HEK293 (cell line): ENCODE results near the gene NPHP1.

Experiments
- CTCF ChIP-seq: fragments of 450-650 bp; formaldehyde crosslinking; IDR thresholded peaks from 2 replicates; pipeline ENCODE4 v1.5.1; 2016; ENCODE audit warnings: missing biosample characterization, missing genetic modification characterization
- GLI4 ChIP-seq: fragments of 450-650 bp; formaldehyde crosslinking; IDR thresholded peaks from 2 replicates; pipeline ENCODE4 v1.5.1; 2016; ENCODE audit warnings: missing biosample characterization, missing genetic modification characterization
- PRDM1 ChIP-seq: fragments of 450-650 bp; formaldehyde crosslinking; IDR thresholded peaks from 2 replicates; pipeline ENCODE4; 2016; ENCODE audit warnings: missing biosample characterization, missing genetic modification characterization
- SP3 ChIP-seq: fragments of 450-650 bp; formaldehyde crosslinking; IDR thresholded peaks from 2 replicates; pipeline ENCODE4 v1.5.1; 2016; ENCODE audit warnings: missing biosample characterization, missing genetic modification characterization
- YY1 ChIP-seq: fragments of 450-650 bp; formaldehyde crosslinking; IDR thresholded peaks from 2 replicates; pipeline ENCODE4 v1.5.1; 2018; ENCODE audit warnings: missing biosample characterization, missing genetic modification characterization
- ZBTB10 ChIP-seq: fragments of 450-650 bp; formaldehyde crosslinking; IDR thresholded peaks from 2 replicates; pipeline ENCODE4 v1.5.1; 2016; ENCODE audit warnings: missing biosample characterization, missing genetic modification characterization
- ZFP41 ChIP-seq: fragments of 450-650 bp; formaldehyde crosslinking; IDR thresholded peaks from 2 replicates; pipeline ENCODE4 v1.5.1; 2016; ENCODE audit warnings: missing biosample characterization, missing genetic modification characterization, borderline replicate concordance
- ZNF211 ChIP-seq: fragments of 450-650 bp; formaldehyde crosslinking; IDR thresholded peaks from 2 replicates; pipeline ENCODE4 v1.5.1; 2016; ENCODE audit warnings: low read depth, missing biosample characterization, missing genetic modification characterization
- ZNF558 ChIP-seq: fragments of 450-650 bp; formaldehyde crosslinking; IDR thresholded peaks from 2 replicates; pipeline ENCODE4 v1.5.1; 2016; ENCODE audit warnings: missing biosample characterization, missing genetic modification characterization
- ZNF670 ChIP-seq: fragments of 450-650 bp; formaldehyde crosslinking; IDR thresholded peaks from 2 replicates; pipeline ENCODE4 v1.5.1; 2016; ENCODE audit warnings: missing biosample characterization, missing genetic modification characterization, low read depth
- ZNF701 ChIP-seq: fragments of 450-650 bp; formaldehyde crosslinking; IDR thresholded peaks from 2 replicates; pipeline ENCODE4 v1.5.1; 2016; ENCODE audit warnings: missing biosample characterization, missing genetic modification characterization

- TF ChIP-seq GLI4 (tag by site-specific recombination): no peak
- TF ChIP-seq CTCF (tag by site-specific recombination): no peak
- no peak for TF ChIP-seq ZFP41 (tag by site-specific recombination)
- no peak for TF ChIP-seq ZNF670 (tag by site-specific recombination)
- TF ChIP-seq ZNF558 (tag by site-specific recombination): no peak
- TF ChIP-seq ZNF211 (tag by site-specific recombination): no peak
- TF ChIP-seq PRDM1 (tag by site-specific recombination): no peak
- TF ChIP-seq YY1 (tag by site-specific recombination): no peak
- TF ChIP-seq ZNF701 (tag by site-specific recombination): no peak
- no peak for TF ChIP-seq SP3 (tag by site-specific recombination)
- TF ChIP-seq ZBTB10 (tag by site-specific recombination): no peak
Measured at GRCh38 chr2:110134025-110134424, 70.8 kb downstream of the NPHP1 start.
